ENCODE measurements around the gene DNLZ. TPM values are rescaled to one million over a fixed set of nuclear protein-coding genes. Genes with fewer than 3 reads are reported as not detected.

The DNLZ gene
- total and polyA plus RNA-seq, 2 of the 4 experiments (the other 2 are of a cell fraction), result 2.0 to 11.4 TPM

DNA sequence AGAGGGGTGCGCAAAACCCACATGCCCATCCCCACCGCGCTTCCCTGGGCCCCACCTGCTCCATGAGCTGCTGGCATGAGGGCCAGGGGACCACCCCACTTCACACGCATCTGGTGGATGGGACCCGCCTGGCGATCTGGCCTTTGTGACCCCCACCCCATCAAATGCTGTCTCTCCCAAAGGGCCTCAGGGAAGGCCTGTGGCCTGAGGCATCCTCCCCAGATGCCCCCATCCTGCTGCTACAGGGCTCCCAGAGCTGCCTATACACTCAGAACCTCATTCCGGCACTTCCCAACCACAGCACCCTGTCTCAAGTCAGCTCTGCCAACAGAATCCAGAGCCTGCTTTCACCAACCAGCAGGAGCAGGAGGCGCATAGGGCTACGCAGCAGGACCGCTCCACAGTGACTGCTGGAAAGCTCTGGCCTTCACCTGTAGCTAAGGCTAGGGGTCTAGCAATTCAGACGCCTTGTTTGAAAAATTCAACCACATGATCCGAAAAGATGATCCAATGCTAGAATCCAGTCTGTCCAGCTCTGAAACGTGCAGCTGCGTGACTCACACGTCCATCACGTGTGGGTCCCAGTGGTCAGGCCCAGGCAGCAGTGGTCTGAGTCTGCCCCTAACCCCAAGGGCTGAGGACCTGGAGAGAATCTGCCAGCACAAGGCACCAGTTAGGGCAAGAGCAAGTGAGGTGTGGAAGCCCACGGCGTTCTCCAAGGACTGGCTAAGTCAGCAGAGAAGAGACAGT, 37.8 kb upstream of the DNLZ start:
- H3K4ac ChIP-seq (ENCODE audit: low read depth, low read length), result no peak overlapping the region
- no peak overlapping the region for H2AK5ac ChIP-seq (ENCODE audit: low read depth, low read length)
- 86% methylated on average over 8 of the region's 18 CpGs; no CpG with 5 or more reads in 1 of the 2 experiments for WGBS, 2 experiments (ENCODE audit: extremely low coverage in 2 of 2, insufficient read length in 1 of 2)
- no peak overlapping the region for H2BK120ac ChIP-seq (ENCODE audit: low read depth, low read length)
- H3K56ac ChIP-seq (ENCODE audit: extremely low read depth, insufficient read depth, low read length), result no peak overlapping the region
- peaks cover 15 to 30% of the 10 kb centered on the region in 2 experiments for H3K79me1 ChIP-seq (ENCODE audit: low read depth in 1 of 2, low read length in 2 of 2)
- peaks cover 44% of the 10 kb centered on the region for H3K36me3 ChIP-seq (ENCODE audit: control insufficient read depth, insufficient read depth, low read length)
- no peak overlapping the region for H2BK15ac ChIP-seq (ENCODE audit: low read depth, low read length)
- no peak overlapping the region for H2BK5ac ChIP-seq (ENCODE audit: low read depth, low read length, poor library complexity, severe bottlenecking)
- no peaks in the 10 kb centered on the region for H3K9me1 ChIP-seq (ENCODE audit: insufficient read depth, low read length)
- H3K18ac ChIP-seq (ENCODE audit: low read depth, low read length), result no peak overlapping the region
- CTCF ChIA-PET, result interaction anchor here (0.7 to 0.9 kb wide), 2 partner anchors 37 to 88 kb away, joined by 3 read pairs; no protein-coding TSS in a partner anchor
- intact Hi-C loops (cut with micrococcal nuclease), result loop anchor here (5.0 kb wide), 1 partner anchor 74 kb away; the partner anchor contains the start of gene GPSM1
- POLR2A ChIA-PET (ENCODE audit: unreplicated experiment), result no interaction called here
- no peak overlapping the region for H3K27ac ChIP-seq (ENCODE audit: insufficient read depth, low read length)
- no peak overlapping the region for H4K91ac ChIP-seq (ENCODE audit: insufficient read depth, low read depth, low read length)
- H4K20me1 ChIP-seq (ENCODE audit: insufficient read depth, low read length), result peaks cover 16% of the 10 kb centered on the region; the same call in 1 of the 2 replicates
- no peak overlapping the region for H3K4me2 ChIP-seq (ENCODE audit: low read depth, low read length)
- H3K4me1 ChIP-seq (ENCODE audit: control insufficient read depth, insufficient read depth, low read length), result peaks cover 9% of the 10 kb centered on the region
- DNase-seq (peak; percentile 25), ATAC-seq (ENCODE audit: low read depth) (no peak)
- H3K23ac ChIP-seq (ENCODE audit: low read depth, low read length), result no peak overlapping the region
- H2AFZ ChIP-seq (replicated peaks; ENCODE audit: low read length, poor library complexity), result peak overlapping the region; percentile 43
- H3K27me3 ChIP-seq (ENCODE audit: control insufficient read depth, insufficient read depth, low read length), result no peaks in the 10 kb centered on the region
- H3K14ac ChIP-seq (replicated peaks; ENCODE audit: low read depth, low read length), result no peak overlapping the region
- no peak overlapping the region for H3K4me3 ChIP-seq (ENCODE audit: insufficient read depth, low read depth, low read length)
- dilution Hi-C loops (cut with HindIII; ENCODE audit: low sequenced_read_pairs, unreplicated experiment), result no loop called here
- H4K8ac ChIP-seq (ENCODE audit: low read depth in 2 of 2, low read length in 2 of 2), result no peak overlapping the region; a peak in 1 of 4 replicates
- peak overlapping the region; percentile 78 for H2AK9ac ChIP-seq (replicated peaks; ENCODE audit: low read depth, low read length, poor library complexity)
- no peak overlapping the region for H4K5ac ChIP-seq (ENCODE audit: low read depth, low read length)
- H3K9ac ChIP-seq (ENCODE audit: low read depth, low read length), result no peak overlapping the region
- no peaks in the 10 kb centered on the region for H3K9me3 ChIP-seq (ENCODE audit: control insufficient read depth, insufficient read depth, low read length)
- BruUV-seq (replicated peaks), result no TSS peak
- H2BK20ac ChIP-seq (ENCODE audit: low read depth, low read length), result no peak overlapping the region
- in situ Hi-C loops (cut with MboI; ENCODE audit: low sequenced_read_pairs), result loop anchor here (5.0 kb wide), 1 partner anchor 79 kb away; no protein-coding TSS in a partner anchor
- TF ChIP-seq MAFK (IDR thresholded peaks at IDR 0.05; ENCODE audit: low read depth, low read length) (no peak), FOS (IDR thresholded peaks at IDR 0.05; ENCODE audit: low read depth, low read length) (no peak), BHLHE40 (IDR thresholded peaks at IDR 0.05; ENCODE audit: low read depth, low read length) (peak; percentile 78), MAZ (IDR thresholded peaks at IDR 0.05; ENCODE audit: borderline replicate concordance, low read depth, low read length) (no peak), RFX5 (IDR thresholded peaks at IDR 0.05; ENCODE audit: low read depth, low read length) (no peak), POLR2A (IDR thresholded peaks at IDR 0.05; ENCODE audit: low read depth, low read length) (peak; percentile 27; the same call in 1 of the 2 replicates)
- TF ChIP-seq, protein P1, sequence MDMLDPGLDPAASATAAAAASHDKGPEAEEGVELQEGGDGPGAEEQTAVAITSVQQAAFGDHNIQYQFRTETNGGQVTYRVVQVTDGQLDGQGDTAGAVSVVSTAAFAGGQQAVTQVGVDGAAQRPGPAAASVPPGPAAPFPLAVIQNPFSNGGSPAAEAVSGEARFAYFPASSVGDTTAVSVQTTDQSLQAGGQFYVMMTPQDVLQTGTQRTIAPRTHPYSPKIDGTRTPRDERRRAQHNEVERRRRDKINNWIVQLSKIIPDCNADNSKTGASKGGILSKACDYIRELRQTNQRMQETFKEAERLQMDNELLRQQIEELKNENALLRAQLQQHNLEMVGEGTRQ (IDR thresholded peaks at IDR 0.05; ENCODE audit: low read depth, low read length), result peak; percentile 64
